ENCODE data around the gene RSPH1. TPM values are rescaled to one million over a fixed set of nuclear protein-coding genes. Genes with fewer than 3 reads are reported as not detected.

The RSPH1 gene
- polyA plus RNA-seq, 1 of the 3 experiments (the other 2 are of a cell fraction), result 0.97 TPM

- TF ChIP-seq FOXJ3 (CRISPR knock-in tag; IDR thresholded peaks at IDR 0.05) (no peak), FOXM1 (IDR thresholded peaks at IDR 0.05; ENCODE audit: low read depth) (no peak), MAX (IDR thresholded peaks at IDR 0.05; ENCODE audit: low read depth) (peak; percentile 56), NRF1 (IDR thresholded peaks at IDR 0.05; ENCODE audit: low read depth, low read length) (no peak)
- peak overlapping the region; percentile 78 to 81 for H3K4me3 ChIP-seq (ENCODE audit: low read depth in 2 of 2, low read length in 1 of 2)
- H3K9me3 ChIP-seq, result no peaks in the 10 kb centered on the region
- H3K27ac ChIP-seq (ENCODE audit: low read depth in 2 of 2, low read length in 1 of 2), result no peak overlapping the region
- ChIA-PET CTCF (interaction anchor here (0.8 kb wide), 1 partner anchor 679 kb away, joined by 3 read pairs; no protein-coding TSS in a partner anchor), POLR2A (interaction anchor here (0.6 kb wide), 1 partner anchor 40 kb away, joined by 3 read pairs; no protein-coding TSS in a partner anchor)
- peak overlapping the region; percentile 33; the same call in 1 of the 2 replicates for H3K9ac ChIP-seq
- WGBS (ENCODE audit: low lambda C conversion rate), result 5% methylated on average over 11 of the region's 18 CpGs
- peak overlapping the region; percentile 95 for H3K4me2 ChIP-seq
- no peaks in the 10 kb centered on the region for H3K9me2 ChIP-seq
- H3K27me3 ChIP-seq (ENCODE audit: insufficient read depth), result no peaks in the 10 kb centered on the region
- no peaks in the 10 kb centered on the region for H3K36me3 ChIP-seq (replicated peaks in 1 of 2; ENCODE audit: control insufficient read depth in 1 of 2, insufficient read depth in 2 of 2, low read length in 1 of 2)
- H3K79me2 ChIP-seq (ENCODE audit: insufficient read depth), result no peaks in the 10 kb centered on the region
- no peak for DNase-seq
- peak overlapping the region; percentile 92 for H2AFZ ChIP-seq (ENCODE audit: low read depth)
- no peaks in the 10 kb centered on the region for H4K20me1 ChIP-seq (ENCODE audit: insufficient read depth)
- H3K4me1 ChIP-seq (ENCODE audit: control insufficient read depth in 1 of 2, insufficient read depth in 2 of 2, low read depth in 1 of 2, low read length in 1 of 2), result peaks cover 5 to 18% of the 10 kb centered on the region in 2 experiments; a peak in 3 of 4 replicates
- H3F3A ChIP-seq (replicated peaks; ENCODE audit: insufficient read depth), result no peaks in the 10 kb centered on the region
Observed at GRCh38 chr21:42495765-42496119, 282 bp downstream of the RSPH1 start.

- Histone ChIP-seq H2AFZ (ENCODE audit: low read depth) (peak overlapping the region; percentile 92), H4K20me1 (ENCODE audit: insufficient read depth) (no peaks in the 10 kb centered on the region), H3K9me3 (no peaks in the 10 kb centered on the region), H3K4me3 (ENCODE audit: low read depth in 2 of 2, low read length in 1 of 2) (no peak overlapping the region), H3K4me2 (0 out of 2 replicates have a peak overlapping the region, but pooled peaks have one; percentile 95), H3K79me2 (ENCODE audit: insufficient read depth) (no peaks in the 10 kb centered on the region), H3F3A (replicated peaks; ENCODE audit: insufficient read depth) (no peaks in the 10 kb centered on the region), H3K27ac (ENCODE audit: low read depth in 2 of 2, low read length in 1 of 2) (no peak overlapping the region), H3K9me2 (no peaks in the 10 kb centered on the region), H3K36me3 (replicated peaks in 1 of 2; ENCODE audit: control insufficient read depth in 1 of 2, insufficient read depth in 2 of 2, low read length in 1 of 2) (no peaks in the 10 kb centered on the region), H3K27me3 (ENCODE audit: insufficient read depth) (no peaks in the 10 kb centered on the region), H3K9ac (no peak overlapping the region), H3K4me1 (ENCODE audit: control insufficient read depth in 1 of 2, insufficient read depth in 2 of 2, low read depth in 1 of 2, low read length in 1 of 2) (peaks cover 5 to 18% of the 10 kb centered on the region in 2 experiments; a peak in 3 of 4 replicates)
- TF ChIP-seq RCOR1 (IDR thresholded peaks at IDR 0.05; ENCODE audit: low read length), result no peak
- TF ChIP-seq SIN3A (IDR thresholded peaks at IDR 0.05; ENCODE audit: borderline replicate concordance, low read depth, low read length), result no peak
- no peak for TF ChIP-seq NFIC (IDR thresholded peaks at IDR 0.05; ENCODE audit: borderline replicate concordance)
- TF ChIP-seq CTCF (IDR thresholded peaks at IDR 0.05), result no peak
- TF ChIP-seq IRF3 (IDR thresholded peaks at IDR 0.05; ENCODE audit: low read depth, low read length), result no peak
- TF ChIP-seq TEAD4 (IDR thresholded peaks at IDR 0.05; ENCODE audit: borderline replicate concordance, insufficient read depth), result no peak
- TF ChIP-seq GATA2 (CRISPR knock-in tag; IDR thresholded peaks at IDR 0.05), result no peak
- TF ChIP-seq FOXJ3 (CRISPR knock-in tag; IDR thresholded peaks at IDR 0.05), result no peak
- TF ChIP-seq CHD2 (IDR thresholded peaks at IDR 0.05; ENCODE audit: low read length, partially characterized antibody), result no peak
- no peak for TF ChIP-seq SMC3 (IDR thresholded peaks at IDR 0.05; ENCODE audit: low read depth, low read length)
- TF ChIP-seq TAF1 (IDR thresholded peaks at IDR 0.05; ENCODE audit: borderline replicate concordance, low read depth, low read length), result no peak
- no peak for TF ChIP-seq TCF12 (IDR thresholded peaks at IDR 0.05)
- no peak for TF ChIP-seq REST (IDR thresholded peaks at IDR 0.05; ENCODE audit: low read depth, low read length)
- no peak for TF ChIP-seq NRF1 (IDR thresholded peaks at IDR 0.05; ENCODE audit: low read depth, low read length)
- TF ChIP-seq EP300 (IDR thresholded peaks at IDR 0.05; ENCODE audit: borderline replicate concordance in 1 of 2, low read depth in 1 of 2, low read length in 1 of 2), result no peak
- no peak for TF ChIP-seq USF2 (IDR thresholded peaks at IDR 0.05; ENCODE audit: borderline replicate concordance, low read depth, low read length)
- TF ChIP-seq RAD21 (IDR thresholded peaks at IDR 0.05; ENCODE audit: low read length), result no peak
- no peak for TF ChIP-seq ELF1 (IDR thresholded peaks at IDR 0.05)
- CTCF ChIA-PET, result interaction anchor here (0.7 to 0.8 kb wide), 2 partner anchors 378 to 678 kb away, joined by 3 read pairs; no protein-coding TSS in a partner anchor
- no peak for DNase-seq
- WGBS (ENCODE audit: low lambda C conversion rate), result 100% methylated on average over 3 of the region's 5 CpGs
- POLR2A ChIA-PET, result no interaction called here
Observed at GRCh38 chr21:42495027-42495426, 997 bp downstream of the RSPH1 start.
